WTC11 (cell line): ENCODE data around the gene ADARB2.

ENCODE experiments used
- MAX ChIP-seq: sonication (generic); formaldehyde crosslinking; IDR thresholded peaks from 2 replicates; pipeline ENCODE4 v1.8.0; 2022; ENCODE audit warnings: mild to moderate bottlenecking, missing genetic modification reagents
- MXD4 ChIP-seq: fragments of 250-450 bp; sonication (Bioruptor Pico); IDR thresholded peaks from 2 replicates; pipeline ENCODE4 v1.8.0; 2021; ENCODE audit warnings: mild to moderate bottlenecking, moderate library complexity, borderline replicate concordance
- ZNF671 ChIP-seq: fragments of 250-450 bp; sonication (Bioruptor Pico); IDR thresholded peaks from 2 replicates; pipeline ENCODE4 v1.8.0; 2021; ENCODE audit warnings: mild to moderate bottlenecking
- TF ChIP-seq, protein P1 (sequence below): fragments of 200-600 bp; IDR thresholded peaks from 2 replicates; pipeline ENCODE4 v1.8.0; 2022; ENCODE audit warnings: antibody characterized with exemption

DNA sequence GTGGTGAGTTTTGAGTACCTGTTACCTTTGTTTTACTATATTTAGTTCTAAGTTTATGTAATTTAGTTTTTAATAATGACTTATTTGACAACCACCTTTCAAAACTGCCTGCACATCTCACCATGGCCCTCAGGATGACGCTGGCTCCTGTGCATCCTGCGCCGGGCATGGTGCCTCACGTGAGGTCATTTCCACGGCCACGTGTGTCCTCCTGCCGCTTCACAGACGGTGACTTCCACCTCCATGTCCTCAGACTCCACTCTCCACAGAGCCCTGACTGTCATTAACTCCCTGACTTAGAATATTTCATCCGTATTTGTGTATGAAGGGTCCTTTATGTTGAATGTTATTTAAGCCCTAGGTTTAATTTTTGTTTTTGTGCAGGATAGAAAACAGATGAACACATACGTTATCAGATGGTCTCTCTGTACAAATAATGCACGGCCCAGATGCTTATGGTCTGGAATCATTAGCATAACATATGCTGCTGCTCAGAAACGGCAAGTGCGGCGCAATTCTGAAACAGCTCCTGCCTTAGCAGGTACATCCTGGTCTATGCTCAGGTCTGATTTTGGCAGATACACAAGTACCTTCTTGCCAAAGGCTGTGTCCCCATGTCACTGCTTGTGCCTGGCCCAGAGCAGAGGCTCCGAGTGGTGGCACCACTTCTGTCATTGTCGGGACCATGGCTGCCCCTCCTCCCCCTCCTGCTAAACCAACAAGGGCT is 525.3 kb downstream of the ADARB2 start:
- TF ChIP-seq MAX: no peak
- no peak for TF ChIP-seq MXD4 (CRISPR knock-in tag)
- TF ChIP-seq, protein P1, sequence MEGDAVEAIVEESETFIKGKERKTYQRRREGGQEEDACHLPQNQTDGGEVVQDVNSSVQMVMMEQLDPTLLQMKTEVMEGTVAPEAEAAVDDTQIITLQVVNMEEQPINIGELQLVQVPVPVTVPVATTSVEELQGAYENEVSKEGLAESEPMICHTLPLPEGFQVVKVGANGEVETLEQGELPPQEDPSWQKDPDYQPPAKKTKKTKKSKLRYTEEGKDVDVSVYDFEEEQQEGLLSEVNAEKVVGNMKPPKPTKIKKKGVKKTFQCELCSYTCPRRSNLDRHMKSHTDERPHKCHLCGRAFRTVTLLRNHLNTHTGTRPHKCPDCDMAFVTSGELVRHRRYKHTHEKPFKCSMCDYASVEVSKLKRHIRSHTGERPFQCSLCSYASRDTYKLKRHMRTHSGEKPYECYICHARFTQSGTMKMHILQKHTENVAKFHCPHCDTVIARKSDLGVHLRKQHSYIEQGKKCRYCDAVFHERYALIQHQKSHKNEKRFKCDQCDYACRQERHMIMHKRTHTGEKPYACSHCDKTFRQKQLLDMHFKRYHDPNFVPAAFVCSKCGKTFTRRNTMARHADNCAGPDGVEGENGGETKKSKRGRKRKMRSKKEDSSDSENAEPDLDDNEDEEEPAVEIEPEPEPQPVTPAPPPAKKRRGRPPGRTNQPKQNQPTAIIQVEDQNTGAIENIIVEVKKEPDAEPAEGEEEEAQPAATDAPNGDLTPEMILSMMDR: no peak
- no peak for TF ChIP-seq ZNF671 (CRISPR knock-in tag)
